Activated gamma-delta T cell (primary cell): ENCODE measurements around the gene ZDHHC5.

Experiments
- DNase-seq: peaks from one replicate; lab custom pipeline; 2025; lab: John Stamatoyannopoulos, UW
- total RNA-seq, 2 donors: gene quantifications; one replicate each; lab custom pipeline; 2026; lab: John Stamatoyannopoulos, UW

The ZDHHC5 gene, protein sequence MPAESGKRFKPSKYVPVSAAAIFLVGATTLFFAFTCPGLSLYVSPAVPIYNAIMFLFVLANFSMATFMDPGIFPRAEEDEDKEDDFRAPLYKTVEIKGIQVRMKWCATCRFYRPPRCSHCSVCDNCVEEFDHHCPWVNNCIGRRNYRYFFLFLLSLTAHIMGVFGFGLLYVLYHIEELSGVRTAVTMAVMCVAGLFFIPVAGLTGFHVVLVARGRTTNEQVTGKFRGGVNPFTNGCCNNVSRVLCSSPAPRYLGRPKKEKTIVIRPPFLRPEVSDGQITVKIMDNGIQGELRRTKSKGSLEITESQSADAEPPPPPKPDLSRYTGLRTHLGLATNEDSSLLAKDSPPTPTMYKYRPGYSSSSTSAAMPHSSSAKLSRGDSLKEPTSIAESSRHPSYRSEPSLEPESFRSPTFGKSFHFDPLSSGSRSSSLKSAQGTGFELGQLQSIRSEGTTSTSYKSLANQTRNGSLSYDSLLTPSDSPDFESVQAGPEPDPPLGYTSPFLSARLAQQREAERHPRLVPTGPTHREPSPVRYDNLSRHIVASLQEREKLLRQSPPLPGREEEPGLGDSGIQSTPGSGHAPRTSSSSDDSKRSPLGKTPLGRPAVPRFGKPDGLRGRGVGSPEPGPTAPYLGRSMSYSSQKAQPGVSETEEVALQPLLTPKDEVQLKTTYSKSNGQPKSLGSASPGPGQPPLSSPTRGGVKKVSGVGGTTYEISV
- 131 to 135 reads per million in 2 donors for total RNA-seq

DNA sequence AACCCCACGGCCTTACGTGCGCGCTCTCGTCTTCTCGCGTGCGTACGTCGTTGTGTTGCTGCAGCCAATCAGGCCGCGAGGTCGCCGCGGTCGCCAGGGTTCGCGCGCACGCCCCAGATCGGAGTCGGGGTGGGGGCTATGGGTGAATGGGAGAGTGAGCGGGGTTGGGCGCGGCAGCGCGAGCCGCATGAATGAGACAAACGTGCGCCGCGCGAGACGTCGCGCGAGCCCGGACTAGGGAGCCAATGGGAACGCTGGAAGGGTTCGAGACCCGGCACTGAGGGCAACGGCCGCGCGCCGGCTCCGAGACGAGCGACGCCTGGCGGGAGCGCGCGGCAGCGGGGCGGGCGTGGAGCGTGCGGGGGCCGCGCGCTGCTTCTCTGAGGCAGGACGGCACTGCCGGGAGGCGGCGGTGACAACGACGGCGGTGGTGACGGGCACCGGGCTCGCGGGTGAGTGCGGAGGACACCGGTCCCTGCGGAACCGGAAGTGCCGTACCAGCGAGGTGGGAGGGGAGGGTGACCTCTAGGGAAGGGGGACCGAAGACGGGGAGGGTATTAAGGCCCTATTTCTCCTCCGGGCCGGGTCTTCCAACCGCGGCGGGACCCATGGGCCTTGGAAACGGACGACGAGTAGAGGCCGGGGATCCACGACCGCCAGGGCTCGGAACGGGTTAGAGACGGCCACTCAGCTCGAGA is at the start of gene ZDHHC5:
TSS of gene ZDHHC5 (plus strand) at position 379 of the 698 bp plus-strand sequence. CDS start 4,977 bp downstream, outside the sequence.
- peak; percentile 100 for DNase-seq

DNA sequence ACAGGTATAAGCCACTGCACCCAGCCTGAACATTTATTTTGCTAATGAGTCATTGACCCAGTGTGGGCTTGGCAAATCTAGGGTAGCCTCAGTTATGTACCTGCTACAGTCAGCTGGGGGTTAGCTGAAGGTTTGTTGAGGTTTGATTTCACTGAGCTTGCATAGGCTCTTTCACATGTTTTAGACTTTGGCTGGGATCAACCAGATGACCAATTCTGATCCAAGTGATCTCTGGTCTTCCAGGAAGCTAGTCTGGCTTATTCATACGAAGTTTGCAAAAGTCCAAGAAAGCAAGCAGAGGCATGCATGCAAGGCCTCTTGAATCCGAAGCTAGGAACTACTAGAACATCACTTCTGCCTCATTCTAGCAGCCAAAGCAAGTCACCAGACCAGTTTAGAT is 49.5 kb upstream of the ZDHHC5 start:
- DNase-seq: no peak

DNA sequence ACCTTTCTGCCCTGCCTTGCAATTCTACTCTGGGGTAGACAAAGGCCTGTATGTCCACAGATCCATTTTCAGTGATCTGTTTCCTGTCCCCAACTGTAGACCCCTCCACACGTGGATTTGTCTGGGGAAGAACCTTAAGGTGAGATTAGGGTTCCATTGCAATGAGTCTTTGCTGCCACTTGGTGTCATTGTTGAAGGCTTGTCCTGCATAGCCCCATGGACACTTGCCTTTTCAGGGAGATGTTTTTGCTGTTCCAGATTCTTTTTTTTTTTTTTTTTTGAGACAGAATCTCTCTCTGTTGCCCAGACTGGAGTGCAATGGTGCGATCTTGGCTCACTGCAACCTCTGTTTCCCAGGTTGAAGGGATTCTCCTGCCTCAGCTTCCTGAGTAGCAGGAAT is 48.6 kb upstream of the ZDHHC5 start:
- no peak for DNase-seq

DNA sequence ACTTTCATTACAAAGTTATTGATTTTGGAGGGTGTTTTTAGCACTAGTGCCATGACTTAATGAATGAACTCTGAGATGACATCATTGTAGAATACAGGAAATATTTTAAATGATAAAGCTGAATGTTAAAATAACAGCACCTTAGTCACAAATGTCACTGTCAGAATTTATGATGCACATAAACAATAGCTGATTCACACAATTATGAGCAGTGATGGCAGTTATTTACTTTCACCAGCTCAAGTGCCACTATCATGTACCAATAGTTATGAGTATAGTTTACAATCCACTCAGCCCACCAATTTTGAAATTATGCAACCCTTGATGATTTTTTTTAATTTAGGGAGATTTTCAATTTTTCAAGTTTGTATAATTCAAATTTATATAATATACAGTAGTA is 47.4 kb upstream of the ZDHHC5 start:
- no peak for DNase-seq

DNA sequence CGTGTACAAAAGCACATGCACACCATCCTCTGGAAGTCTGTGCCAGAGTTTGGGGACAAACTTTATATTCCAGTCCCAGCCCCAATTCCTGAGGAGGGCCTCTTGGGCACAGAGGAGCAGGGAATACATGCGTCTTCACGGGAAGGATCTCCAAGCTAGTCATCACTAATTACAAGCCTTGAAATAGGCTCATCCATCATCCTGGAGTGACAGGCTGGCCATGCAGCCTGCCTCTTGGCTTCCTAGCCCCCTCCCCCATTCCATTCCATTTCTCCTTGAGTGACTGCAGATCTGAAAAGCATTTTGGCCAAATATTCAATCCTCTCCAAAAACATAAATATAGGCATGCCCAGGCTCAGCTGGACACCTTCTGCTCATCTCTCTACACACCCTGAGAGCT is 45.7 kb upstream of the ZDHHC5 start:
- no peak for DNase-seq

DNA sequence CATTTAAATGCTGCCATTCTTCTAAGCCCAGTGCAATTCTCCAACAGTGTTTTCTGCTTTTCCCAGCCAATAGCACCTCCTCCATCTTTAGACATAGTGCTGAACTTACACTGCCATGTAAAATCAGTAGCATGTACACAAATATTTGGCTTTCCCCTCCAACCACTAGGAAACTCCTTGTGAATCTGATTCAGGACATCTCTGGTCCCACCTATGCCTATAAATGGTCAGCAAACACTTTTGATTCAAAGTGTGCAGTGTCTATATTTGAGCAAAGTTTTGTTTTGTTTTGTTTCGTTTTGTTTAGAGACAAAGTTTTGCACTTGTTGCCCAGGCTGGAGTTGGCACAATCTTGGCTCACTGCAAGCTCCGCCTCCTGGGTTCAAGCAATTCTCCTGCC is 43.0 kb upstream of the ZDHHC5 start:
- no peak for DNase-seq

DNA sequence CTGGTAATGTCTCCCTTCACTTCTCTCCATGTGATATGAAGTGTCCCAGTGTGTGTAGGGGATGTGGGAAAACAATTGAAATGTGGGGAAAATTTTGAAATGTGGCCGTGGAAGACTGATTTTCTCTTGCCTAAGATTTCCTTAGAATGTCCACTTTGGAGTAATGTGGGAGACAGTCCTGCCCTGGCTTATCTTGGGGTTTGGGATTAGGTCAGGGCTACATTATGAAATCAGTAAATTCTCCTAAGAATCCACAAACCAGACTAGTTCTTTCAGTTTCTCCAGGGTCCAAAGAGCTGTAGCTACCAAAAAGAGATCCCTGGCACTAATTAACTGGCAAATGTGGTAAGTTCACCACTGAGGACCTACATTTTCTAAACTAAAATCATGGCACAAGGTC is 41.0 kb upstream of the ZDHHC5 start:
- no peak for DNase-seq

DNA sequence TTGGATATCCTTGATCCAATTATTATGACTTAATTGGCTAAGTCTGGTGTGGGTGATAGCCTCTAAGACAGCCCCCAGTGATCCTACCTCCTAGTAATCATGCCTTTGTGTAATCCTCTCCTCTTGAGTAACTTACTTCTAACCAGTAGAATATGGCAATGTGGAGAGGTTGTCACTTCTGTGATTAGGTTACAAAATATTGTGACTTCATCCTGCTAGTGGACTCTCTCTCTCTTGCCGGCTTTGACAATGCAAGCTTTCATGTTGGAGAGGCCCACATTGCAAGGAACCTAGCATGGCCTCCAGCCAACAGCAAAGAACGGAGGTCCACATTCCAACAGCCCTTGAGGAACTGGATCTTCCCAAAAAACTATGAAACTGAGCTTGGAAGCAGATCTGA is 37.7 kb upstream of the ZDHHC5 start:
- DNase-seq: no peak

DNA sequence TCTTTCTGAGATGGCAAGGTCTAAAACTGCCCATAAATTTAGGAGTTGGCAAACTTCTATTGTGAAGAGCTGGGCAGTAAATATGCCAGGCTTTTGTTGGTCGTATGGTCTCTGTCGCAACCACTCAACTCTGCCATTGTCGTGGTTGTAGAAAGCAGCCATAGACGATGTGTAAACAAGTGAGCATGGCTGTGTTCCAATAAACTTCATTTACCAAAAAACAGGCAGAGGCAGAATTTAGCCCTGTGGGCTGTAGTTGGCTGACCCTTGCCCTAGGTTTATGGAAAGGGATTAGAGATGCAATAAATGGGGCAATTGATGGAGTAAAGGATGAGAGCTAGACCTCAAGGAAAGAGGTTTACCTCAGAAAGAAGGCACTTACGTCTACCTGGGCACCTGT is 35.8 kb upstream of the ZDHHC5 start:
- DNase-seq: no peak

DNA sequence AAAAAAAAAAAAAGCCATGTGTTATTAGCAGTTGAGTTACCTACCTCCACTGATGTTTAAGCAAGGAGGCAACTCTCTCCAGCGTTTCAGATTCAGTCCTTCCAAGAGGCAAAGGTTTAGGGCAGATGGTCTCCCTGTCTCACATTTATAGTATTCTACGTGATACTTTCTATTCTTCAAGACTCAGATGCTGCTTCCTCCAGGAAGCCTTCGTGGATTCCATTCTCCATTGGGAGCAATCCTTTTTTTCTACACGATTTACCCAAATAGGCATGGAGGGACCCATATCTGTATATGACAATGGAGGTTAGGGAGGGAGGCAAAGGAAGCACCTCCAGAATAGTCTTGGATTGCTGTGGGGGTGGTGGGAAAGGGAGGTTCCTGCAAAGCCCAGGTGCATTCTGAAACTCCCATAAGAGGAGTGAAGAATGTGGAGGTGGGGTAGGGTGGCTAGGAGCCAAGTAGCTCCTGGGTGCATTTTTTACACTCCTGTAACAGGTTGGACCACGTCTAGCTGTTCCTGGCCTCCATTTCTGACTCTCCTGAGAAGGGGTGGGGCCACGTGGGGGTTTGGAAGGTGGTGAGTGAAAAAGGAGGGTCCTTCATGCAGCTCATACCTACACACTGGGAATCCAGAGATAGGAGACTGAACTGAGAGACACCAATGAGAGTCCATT is 34.4 kb upstream of the ZDHHC5 start:
- DNase-seq: no peak

DNA sequence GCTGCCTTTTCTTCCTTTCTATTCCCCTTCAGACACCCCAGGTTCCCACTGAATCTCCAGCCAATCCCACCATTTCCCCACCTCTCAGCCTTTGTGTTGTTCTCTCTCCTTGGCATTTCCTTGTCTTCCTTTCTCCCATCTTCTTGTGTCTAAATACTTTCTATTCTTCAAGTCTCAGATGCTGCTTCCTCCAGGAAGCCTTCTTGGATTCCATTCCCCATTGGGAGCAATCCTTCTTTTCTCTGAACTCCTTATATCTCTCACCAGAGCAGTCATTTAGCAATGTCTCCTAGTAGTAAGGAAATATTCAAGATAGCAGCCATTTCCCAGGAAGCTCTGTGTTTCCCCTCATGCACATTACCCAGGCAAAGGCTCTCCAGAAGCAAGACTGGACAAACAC is 33.6 kb upstream of the ZDHHC5 start:
- DNase-seq: no peak

DNA sequence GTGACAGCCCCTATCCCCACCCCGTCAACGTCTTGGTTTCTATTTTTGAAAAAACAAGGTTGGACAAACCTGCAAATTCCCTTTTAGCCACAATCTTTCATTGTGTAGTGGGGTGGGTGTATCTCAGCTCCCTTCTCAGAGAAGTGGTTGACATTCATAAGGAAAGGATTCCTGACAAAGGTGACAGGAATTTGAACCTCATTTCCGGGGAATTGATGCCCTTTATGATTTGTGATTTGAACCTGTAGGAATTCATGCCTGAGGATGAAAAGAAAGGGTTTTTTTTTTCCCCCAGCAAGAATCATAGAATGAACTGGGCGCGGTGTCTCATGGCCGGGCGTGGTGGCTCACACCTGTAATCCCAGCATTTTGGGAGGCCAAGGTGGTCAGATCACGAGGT is 32.7 kb upstream of the ZDHHC5 start:
- DNase-seq: no peak

DNA sequence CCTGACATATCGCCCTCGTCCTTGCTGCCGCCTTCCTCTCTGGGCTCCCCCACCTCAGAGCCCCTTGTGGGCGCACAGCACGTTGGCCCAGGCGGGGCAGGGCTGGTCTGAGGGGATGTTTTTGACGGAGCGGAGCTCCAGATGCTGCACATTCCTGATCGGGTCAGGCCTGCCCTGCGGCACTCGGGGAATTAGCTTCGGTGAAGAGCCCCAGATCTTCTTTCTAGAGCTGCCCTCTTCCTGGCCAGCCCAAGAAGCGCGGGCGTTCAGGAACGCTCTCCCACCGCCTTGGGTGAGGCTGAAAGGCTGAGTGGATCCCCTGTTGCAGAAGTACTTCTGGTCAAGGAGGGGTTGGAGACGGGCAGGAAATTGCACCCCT is 30.3 kb upstream of the ZDHHC5 start:
- no peak for DNase-seq

DNA sequence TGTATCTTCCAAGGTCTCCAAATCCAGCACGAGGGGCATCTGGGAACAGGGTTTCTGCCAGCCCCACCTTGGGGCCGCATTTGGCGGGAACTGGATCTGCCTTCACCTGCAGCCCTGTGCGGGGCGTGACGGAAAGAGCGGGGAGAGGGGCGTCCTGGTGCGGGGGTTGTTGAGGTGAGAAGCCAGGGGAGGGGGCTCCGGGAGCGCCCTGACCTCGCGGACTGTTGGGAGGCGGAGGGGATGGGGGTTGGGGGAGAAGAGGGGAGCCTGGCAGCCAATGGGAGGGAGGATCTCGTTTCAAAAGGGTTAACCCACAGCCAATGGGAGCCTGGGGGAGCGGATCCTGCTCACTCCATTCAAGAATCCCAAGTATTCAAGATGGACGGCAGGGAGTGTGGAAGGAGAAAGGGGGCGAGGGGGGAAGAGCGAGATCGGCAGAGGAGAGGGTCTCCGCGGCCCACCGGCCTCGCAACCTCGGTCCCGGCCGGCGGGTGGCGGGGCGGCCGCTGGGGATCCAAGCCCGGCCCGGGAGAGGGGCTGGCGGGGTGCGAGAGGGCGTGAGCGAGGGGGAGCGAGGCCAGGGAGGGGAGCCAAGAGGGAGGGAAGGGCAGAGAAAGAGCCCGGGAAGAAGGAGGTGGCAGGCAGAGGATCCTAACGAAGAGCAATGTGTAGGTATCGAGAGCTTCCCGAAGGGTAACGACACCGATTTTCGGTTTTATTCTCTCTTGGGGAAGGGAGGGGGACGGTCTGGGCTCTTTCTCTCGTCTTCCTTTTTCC is 29.7 kb upstream of the ZDHHC5 start:
- no peak for DNase-seq

DNA sequence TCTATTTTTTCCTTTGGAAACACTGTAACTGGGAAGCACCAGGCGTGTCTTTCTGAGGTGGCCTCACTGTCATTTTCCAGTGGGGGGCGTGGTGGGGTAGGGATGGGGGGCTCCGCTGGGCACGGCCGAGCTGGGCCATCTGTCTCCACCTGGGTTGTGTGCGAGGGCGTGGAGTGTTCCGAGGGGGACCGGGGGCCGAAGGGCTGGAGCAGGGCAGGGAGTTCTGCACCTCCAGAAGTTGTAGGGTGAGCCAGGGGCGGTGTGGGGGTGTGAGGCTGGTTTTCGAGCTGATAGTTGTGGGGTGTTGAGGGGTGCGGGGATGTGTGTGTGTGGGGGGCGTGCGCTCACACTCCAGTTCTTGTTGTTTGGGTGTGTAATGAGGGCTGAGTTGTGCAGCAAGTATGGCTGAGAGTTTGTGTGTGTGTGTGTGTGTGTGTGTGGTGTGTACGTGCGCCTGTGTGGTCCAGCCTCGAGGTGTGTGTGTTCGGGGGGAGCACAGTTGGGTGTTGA is 29.0 kb upstream of the ZDHHC5 start:
- DNase-seq: no peak

DNA sequence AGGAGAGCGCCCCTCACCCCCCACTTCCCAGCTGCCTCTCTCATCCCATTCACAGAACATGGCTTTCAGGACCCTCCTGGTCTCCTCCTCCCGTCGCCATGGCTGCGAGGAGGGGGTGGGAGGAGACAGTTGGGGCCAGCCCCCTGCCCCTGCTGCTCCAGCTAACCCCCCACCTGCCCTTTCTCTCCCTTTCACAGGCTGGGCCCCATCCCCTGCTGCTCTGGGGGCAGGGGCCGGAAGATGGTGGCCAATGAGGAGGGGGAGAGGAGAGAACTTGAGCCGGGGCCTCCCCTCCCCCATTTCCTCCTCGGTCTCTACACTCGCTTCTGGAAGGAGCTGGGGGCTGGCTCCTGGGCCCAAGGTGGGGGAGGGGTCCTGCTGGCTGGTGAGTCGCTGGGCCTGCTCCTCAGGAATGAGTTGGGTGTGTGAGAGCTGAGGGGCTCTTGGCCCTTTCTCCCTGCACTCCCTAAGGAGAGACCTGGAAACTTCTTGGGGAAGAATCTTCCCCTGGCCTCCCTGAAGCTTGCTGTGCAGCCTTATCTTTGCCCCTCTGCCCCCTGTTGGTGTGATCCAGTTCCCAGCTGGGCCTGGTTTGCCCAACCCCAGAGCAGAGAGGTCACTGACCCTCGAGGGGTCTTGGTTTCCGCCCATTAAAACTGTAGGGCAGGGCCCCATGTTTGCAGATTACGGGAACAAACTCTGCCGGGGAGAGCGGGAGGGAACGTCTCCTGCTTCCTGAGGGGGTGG is 28.4 kb upstream of the ZDHHC5 start:
- no peak for DNase-seq

DNA sequence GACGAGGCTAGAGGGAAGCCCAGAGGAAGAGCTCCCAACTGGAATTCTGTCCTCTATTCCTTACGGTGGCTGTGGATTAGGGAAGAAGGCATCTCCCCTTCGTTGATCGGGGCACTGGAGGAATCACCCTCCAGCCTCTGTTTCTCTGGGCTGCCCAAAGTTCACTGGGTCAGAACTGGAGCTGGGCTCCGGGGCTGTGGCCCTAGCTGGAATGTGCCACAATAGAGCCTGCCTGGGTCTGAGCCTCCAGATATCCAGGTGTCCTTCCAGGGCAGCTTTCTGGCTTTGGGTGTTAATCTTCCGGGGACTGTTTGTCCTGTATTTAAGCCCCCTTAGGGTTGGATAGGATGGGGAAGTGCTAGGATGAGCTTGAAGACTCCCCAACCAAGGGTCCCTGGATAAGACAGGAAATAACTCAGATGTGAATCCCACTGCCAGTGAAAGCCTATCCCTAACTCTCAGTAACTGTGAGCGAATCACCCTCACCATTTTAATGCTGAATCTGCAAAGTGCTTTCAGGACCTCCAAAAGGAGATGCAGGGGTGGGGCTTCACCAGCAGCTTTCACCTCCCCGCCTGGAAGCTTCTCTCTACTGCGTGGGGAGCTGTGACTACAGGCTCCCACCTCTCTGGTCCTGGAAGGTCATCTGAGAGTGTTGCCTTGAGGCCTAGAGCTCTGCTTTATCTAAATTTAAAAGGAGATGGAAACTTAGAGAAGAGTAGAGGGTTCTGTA is 27.7 kb upstream of the ZDHHC5 start:
- DNase-seq: no peak

DNA sequence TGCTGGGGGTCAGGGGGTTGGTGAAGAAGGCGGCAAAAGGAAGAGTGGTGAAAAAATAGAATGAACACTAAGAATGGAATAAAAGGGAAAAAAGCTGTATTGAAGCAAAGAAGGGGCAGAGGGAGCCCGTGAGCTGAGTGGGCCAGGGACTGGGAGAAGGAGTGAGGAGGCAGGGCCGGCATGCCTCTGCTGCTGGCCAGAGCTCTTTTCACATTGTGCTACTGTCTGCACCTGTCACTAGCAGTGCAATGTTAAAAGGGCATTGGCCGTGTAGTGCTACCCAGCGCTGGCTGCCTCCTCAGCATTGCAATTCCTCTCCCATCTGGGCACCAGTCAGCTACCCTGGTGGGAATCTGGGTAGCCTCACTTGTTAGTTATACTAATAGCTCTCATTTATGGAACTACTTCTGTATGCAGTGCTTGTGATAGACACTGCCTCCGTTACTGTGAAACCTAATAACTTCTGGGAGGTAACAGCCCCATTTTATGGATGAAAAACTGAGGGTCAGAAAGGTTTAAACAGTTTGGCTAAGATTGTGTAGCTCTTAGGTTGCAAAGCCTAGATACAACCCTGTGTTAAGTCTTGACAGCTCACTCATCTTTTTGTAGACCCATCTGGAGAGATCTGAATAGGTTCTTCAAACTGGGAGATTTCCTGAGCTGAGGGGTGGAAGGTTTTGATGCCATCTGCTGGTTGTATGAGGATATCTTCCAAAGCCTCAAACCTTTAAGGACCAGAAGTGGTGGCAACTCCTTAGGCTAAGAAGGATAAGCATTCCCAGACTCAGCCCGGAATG is 26.7 kb upstream of the ZDHHC5 start:
- DNase-seq: no peak

DNA sequence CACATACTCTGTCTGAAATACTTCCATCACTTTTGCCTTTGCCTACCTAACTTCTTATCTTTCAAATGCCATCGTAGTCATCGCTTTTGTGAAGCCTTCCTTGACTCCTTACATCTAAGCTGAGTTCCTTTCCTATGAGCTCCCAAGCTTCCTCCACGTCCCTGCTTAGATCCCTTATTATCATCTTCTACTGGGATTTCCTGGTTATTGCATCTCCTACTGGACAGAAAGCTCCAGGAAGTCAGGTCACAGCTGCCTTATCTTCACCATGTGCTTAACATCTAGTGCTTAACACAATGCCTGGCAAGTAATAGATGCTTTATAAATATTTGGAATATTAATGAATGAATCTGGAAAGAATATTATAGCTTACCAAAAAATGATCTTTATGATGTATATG is 24.1 kb upstream of the ZDHHC5 start:
- DNase-seq: no peak
